Measurements from ENCODE around the gene FTSJ3. TPM values are rescaled to one million over a fixed set of nuclear protein-coding genes. Genes with fewer than 3 reads are reported as not detected.
A peak's percentile ranks its signal among the peaks of the same experiment; 100 is the strongest.

The FTSJ3 gene
- total and polyA plus RNA-seq, 2 of the 13 experiments (the other 11 are each of a cell fraction or from before 2014, with no cell fraction given) = 26.0 to 64.2 TPM

GRCh38 chr17:63773272-63774140, 54.0 kb downstream of the FTSJ3 start, which contains the start of gene CCDC47 (continued):
- TF ChIP-seq ATF6 (CRISPR knock-in tag; conservative IDR thresholded peaks at IDR 0.05) (no peak), SP4 (CRISPR knock-in tag; IDR thresholded peaks at IDR 0.05) (peak; percentile 93), ZNF746 (CRISPR knock-in tag; IDR thresholded peaks at IDR 0.05) (peak; percentile 92), ZNF367 (CRISPR knock-in tag; IDR thresholded peaks at IDR 0.05; ENCODE audit: borderline replicate concordance) (peak; percentile 62; the same call in 1 of the 2 replicates), SAP130 (CRISPR knock-in tag; IDR thresholded peaks at IDR 0.05; ENCODE audit: low read depth) (peak; percentile 99), RAD51 (IDR thresholded peaks at IDR 0.05; ENCODE audit: borderline replicate concordance) (peak; percentile 82), MAZ (IDR thresholded peaks at IDR 0.05; ENCODE audit: borderline replicate concordance, low read depth, low read length) (peak; percentile 86), MAZ (CRISPR knock-in tag; IDR thresholded peaks at IDR 0.05; ENCODE audit: low read depth) (peak; percentile 95), BRD4 (CRISPR knock-in tag; IDR thresholded peaks at IDR 0.05) (peak; percentile 76), ARNTL (CRISPR knock-in tag; IDR thresholded peaks at IDR 0.05) (peak; percentile 86), ZNF737 (CRISPR knock-in tag; IDR thresholded peaks at IDR 0.05; ENCODE audit: borderline replicate concordance) (no peak), SAFB2 (CRISPR knock-in tag; IDR thresholded peaks at IDR 0.05; ENCODE audit: borderline replicate concordance, low read depth) (no peak; the same call in 1 of the 2 replicates), MYNN (CRISPR knock-in tag; IDR thresholded peaks at IDR 0.05; ENCODE audit: low read depth) (no peak), TOPORS (CRISPR knock-in tag; IDR thresholded peaks at IDR 0.05) (no peak; the same call in none of the 2 replicates), NAIF1 (CRISPR knock-in tag; IDR thresholded peaks at IDR 0.05; ENCODE audit: borderline replicate concordance) (peak; percentile 100), MED13 (CRISPR knock-in tag; IDR thresholded peaks at IDR 0.05) (peak; percentile 40; the same call in 1 of the 2 replicates), ZBTB10 (CRISPR knock-in tag; IDR thresholded peaks at IDR 0.05; ENCODE audit: borderline replicate concordance) (peak; percentile 48; the same call in 1 of the 2 replicates), GABPA (IDR thresholded peaks at IDR 0.05; ENCODE audit: low read depth, low read length) (peak; percentile 86), GABPA (CRISPR knock-in tag; IDR thresholded peaks at IDR 0.05; ENCODE audit: low read depth) (peak; percentile 99), XBP1 (CRISPR knock-in tag; IDR thresholded peaks at IDR 0.05) (peak; percentile 47; the same call in 1 of the 2 replicates), ZBTB1 (CRISPR knock-in tag; IDR thresholded peaks at IDR 0.05; ENCODE audit: borderline replicate concordance) (peak; percentile 91; the same call in 1 of the 2 replicates), ZBTB34 (CRISPR knock-in tag; IDR thresholded peaks at IDR 0.05) (peak; percentile 65; the same call in 1 of the 2 replicates), ZNF670 (CRISPR knock-in tag; IDR thresholded peaks at IDR 0.05; ENCODE audit: borderline replicate concordance) (peak; percentile 81; the same call in 1 of the 2 replicates), SIX4 (CRISPR knock-in tag; IDR thresholded peaks at IDR 0.05) (peak; percentile 57; the same call in 1 of the 2 replicates), ERF (CRISPR knock-in tag; IDR thresholded peaks at IDR 0.05) (peak; percentile 85; the same call in 1 of the 2 replicates)

Measured in HepG2 (cell line).